Thymus (tissue), 11 donors: Measurements from ENCODE around the gene ANO6. TPM values are rescaled to one million over a fixed set of nuclear protein-coding genes. Genes with fewer than 3 reads are reported as not detected.

Experiments used
- DNase-seq, 9 donors: peaks; one replicate each; pipeline ENCODE4 v3.0.0-alpha.2; 2013; ENCODE audit warnings: low spot score in 9 of 9, low read depth in 6 of 9, missing footprints in 1 of 9
- H3K27ac ChIP-seq, 2 donors: one replicate each; pipeline ENCODE4 v1.5.1; 2013; ENCODE audit warnings: control low read depth in 1 of 2, low read depth in 1 of 2, low read length in 1 of 2, mild to moderate bottlenecking in 1 of 2, moderate library complexity in 1 of 2
- H3K27me3 ChIP-seq, 2 donors: one replicate each; pipeline ENCODE4 v1.5.1; 2013; ENCODE audit warnings: low read length in 1 of 2; ENCODE audit not compliant: control insufficient read depth in 2 of 2, insufficient read depth in 1 of 2
- H3K36me3 ChIP-seq, 2 donors: one replicate each; pipeline ENCODE4 v1.5.1; 2013; ENCODE audit warnings: low read length in 1 of 2, mild to moderate bottlenecking in 1 of 2, moderate library complexity in 1 of 2; ENCODE audit not compliant: control insufficient read depth in 2 of 2, insufficient read depth in 2 of 2
- H3K4me1 ChIP-seq, 2 donors: one replicate each; pipeline ENCODE4 v1.5.1; 2013; ENCODE audit warnings: low read length in 2 of 2; ENCODE audit not compliant: control insufficient read depth in 2 of 2, insufficient read depth in 2 of 2
- H3K4me3 ChIP-seq, 2 donors: one replicate each; pipeline ENCODE4 v1.5.1; 2013; ENCODE audit warnings: low read length in 2 of 2, control low read depth in 1 of 2, mild to moderate bottlenecking in 1 of 2
- H3K9me3 ChIP-seq, 2 donors: one replicate each; pipeline ENCODE4 v1.5.1; 2013; ENCODE audit warnings: low read length in 1 of 2, mild to moderate bottlenecking in 1 of 2; ENCODE audit not compliant: control insufficient read depth in 2 of 2, insufficient read depth in 1 of 2
- WGBS: extraction: QIAGEN DNeasy Blood & Tissue Kit; methylation state at CpG from one replicate; pipeline ENCODE4 v1.1.7; 2013; 5-methylcytosine and 5-hydroxymethylcytosine counted together
- polyA plus RNA-seq: library from polyadenylated mRNA; stranded (reverse); fragments of 200-250 nt; gene quantifications from one replicate; pipeline ENCODE4 v1.2.3, GENCODE V29; 2013
- total RNA-seq: library from RNA; stranded (reverse); fragments of 120-200 nt; gene quantifications from one replicate; pipeline ENCODE4 v1.2.4, GENCODE V29; 2013
- donor health status: healthy.

ANO6 gene
- total and polyA plus RNA-seq, 2 donors = 11.6 to 33.1 TPM

- Histone ChIP-seq H3K4me1 (peaks cover 32 to 37% of the 10 kb centered on the region in 2 donors), H3K27me3 (no peaks in the 10 kb centered on the region), H3K9me3 (no peaks in the 10 kb centered on the region), H3K27ac (peak overlapping the region; percentile 95 to 96), H3K36me3 (peaks cover 0 to 4% of the 10 kb centered on the region in 2 donors), H3K4me3 (peak overlapping the region; percentile 79 to 98)
- 19% methylated on average over 9 of the region's 9 CpGs for WGBS
- DNase-seq = peak in 1 of 9 donors; percentile 33
Measured at GRCh38 chr12:45216983-45217485, 1.1 kb downstream of the ANO6 start.

- peak overlapping the region; percentile 79 to 98 for H3K4me3 ChIP-seq
- H3K9me3 ChIP-seq = no peaks in the 10 kb centered on the region
- no peaks in the 10 kb centered on the region for H3K27me3 ChIP-seq
- WGBS = 87% methylated on average over 2 of the region's 2 CpGs
- H3K36me3 ChIP-seq = peaks cover 0 to 4% of the 10 kb centered on the region in 2 donors
- DNase-seq = peak in 1 of 9 donors; percentile 40
- H3K27ac ChIP-seq = peak overlapping the region in 1 of 2 donors; percentile 32
- H3K4me1 ChIP-seq = peaks cover 32 to 37% of the 10 kb centered on the region in 2 donors
Measured at GRCh38 chr12:45217846-45218245, 2.0 kb downstream of the ANO6 start.

GRCh38 chr12:45219621-45220020 is 3.7 kb downstream of the ANO6 start:
- Histone ChIP-seq H3K4me1 (peaks cover 32 to 37% of the 10 kb centered on the region in 2 donors), H3K9me3 (no peaks in the 10 kb centered on the region), H3K4me3 (peak overlapping the region in 1 of 2 donors; percentile 8), H3K27ac (peak overlapping the region; percentile 13 to 46), H3K27me3 (no peaks in the 10 kb centered on the region), H3K36me3 (peaks cover 0 to 4% of the 10 kb centered on the region in 2 donors)
- DNase-seq = no peak
- 95% methylated on average over 2 of the region's 2 CpGs for WGBS

- no peak overlapping the region for H3K27ac ChIP-seq
- peaks cover 0 to 4% of the 10 kb centered on the region in 2 donors for H3K36me3 ChIP-seq
- no peaks in the 10 kb centered on the region for H3K27me3 ChIP-seq
- peaks cover 32 to 37% of the 10 kb centered on the region in 2 donors for H3K4me1 ChIP-seq
- H3K4me3 ChIP-seq = peak overlapping the region in 1 of 2 donors; percentile 4
- no peak for DNase-seq
- H3K9me3 ChIP-seq = no peaks in the 10 kb centered on the region
Measured at GRCh38 chr12:45220363-45220931, 4.6 kb downstream of the ANO6 start.

- peak in 4 of 9 donors; percentile 46 to 82 (median 60) for DNase-seq
- Histone ChIP-seq H3K4me1 (peaks cover 32 to 37% of the 10 kb centered on the region in 2 donors), H3K27me3 (no peaks in the 10 kb centered on the region), H3K27ac (peak overlapping the region in 1 of 2 donors; percentile 7), H3K9me3 (no peaks in the 10 kb centered on the region), H3K36me3 (peaks cover 0 to 4% of the 10 kb centered on the region in 2 donors), H3K4me3 (peak overlapping the region in 1 of 2 donors; percentile 4)
- WGBS = 18% methylated on average over 6 of the region's 6 CpGs
Measured at GRCh38 chr12:45220969-45221368, 5.1 kb downstream of the ANO6 start.

- Histone ChIP-seq H3K27me3 (no peaks in the 10 kb centered on the region), H3K4me3 (no peak overlapping the region), H3K36me3 (peaks cover 0 to 16% of the 10 kb centered on the region in 2 donors), H3K4me1 (peaks cover 28 to 30% of the 10 kb centered on the region in 2 donors), H3K27ac (no peak overlapping the region), H3K9me3 (no peaks in the 10 kb centered on the region)
- no peak for DNase-seq
- WGBS = 100% methylated on average over 2 of the region's 2 CpGs
Measured at GRCh38 chr12:45223868-45224267, 8.0 kb downstream of the ANO6 start.

- DNase-seq = no peak
- Histone ChIP-seq H3K9me3 (no peaks in the 10 kb centered on the region), H3K36me3 (peaks cover 0 to 18% of the 10 kb centered on the region in 2 donors), H3K27ac (no peak overlapping the region), H3K27me3 (no peaks in the 10 kb centered on the region), H3K4me1 (peaks cover 24 to 26% of the 10 kb centered on the region in 2 donors), H3K4me3 (no peak overlapping the region)
- WGBS = 93% methylated on average over 1 of the region's 1 CpG
Measured at GRCh38 chr12:45224311-45224710, 8.4 kb downstream of the ANO6 start.

GRCh38 chr12:45226021-45226420 is 10.1 kb downstream of the ANO6 start:
- no peak overlapping the region for H3K27ac ChIP-seq
- H3K4me3 ChIP-seq = no peak overlapping the region
- peaks cover 0 to 24% of the 10 kb centered on the region in 2 donors for H3K36me3 ChIP-seq
- peaks cover 9 to 10% of the 10 kb centered on the region in 2 donors for H3K4me1 ChIP-seq
- no peak for DNase-seq
- no peaks in the 10 kb centered on the region for H3K9me3 ChIP-seq
- no peaks in the 10 kb centered on the region for H3K27me3 ChIP-seq

- H3K36me3 ChIP-seq = peaks cover 0 to 25% of the 10 kb centered on the region in 2 donors
- peaks cover 0 to 3% of the 10 kb centered on the region in 2 donors for H3K4me1 ChIP-seq
- H3K4me3 ChIP-seq = no peak overlapping the region
- H3K27ac ChIP-seq = no peak overlapping the region
- no peak for DNase-seq
- 96% methylated on average over 3 of the region's 3 CpGs for WGBS
- no peaks in the 10 kb centered on the region for H3K27me3 ChIP-seq
- H3K9me3 ChIP-seq = no peaks in the 10 kb centered on the region
Measured at GRCh38 chr12:45227316-45228067, 11.6 kb downstream of the ANO6 start.
